ENCODE results near the gene PLCH1.

DNA sequence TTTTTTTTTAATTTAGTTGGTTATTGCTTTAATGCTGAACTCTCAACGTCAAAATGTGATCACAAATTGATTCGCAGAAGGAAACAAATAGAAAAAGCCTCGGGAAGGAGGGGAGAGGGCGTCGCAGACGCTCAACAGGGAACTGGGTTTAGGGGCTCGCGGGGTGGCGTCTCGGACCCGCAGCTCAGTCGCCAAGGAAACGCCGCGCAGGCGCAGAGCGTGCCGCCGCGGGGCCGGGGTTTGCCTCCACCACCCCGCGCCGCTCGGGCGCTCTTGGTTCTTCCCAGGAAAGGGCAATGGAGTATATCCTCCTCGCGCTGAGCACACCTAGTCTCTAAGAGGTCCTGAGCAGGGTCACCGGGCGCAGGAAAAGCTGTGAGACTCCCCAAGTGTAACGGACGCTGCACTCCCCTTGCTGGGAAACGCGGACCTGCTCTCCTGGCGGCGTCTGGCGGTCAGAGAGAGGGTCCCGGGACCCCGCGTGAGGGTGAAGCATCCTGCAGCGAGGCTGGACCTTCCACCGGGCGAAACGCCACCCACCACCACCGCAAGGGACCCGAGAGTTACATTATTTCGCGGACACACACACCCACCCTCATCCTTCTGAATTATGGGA is 753 bp downstream of the PLCH1 start:
- TF ChIP-seq, protein P1, sequence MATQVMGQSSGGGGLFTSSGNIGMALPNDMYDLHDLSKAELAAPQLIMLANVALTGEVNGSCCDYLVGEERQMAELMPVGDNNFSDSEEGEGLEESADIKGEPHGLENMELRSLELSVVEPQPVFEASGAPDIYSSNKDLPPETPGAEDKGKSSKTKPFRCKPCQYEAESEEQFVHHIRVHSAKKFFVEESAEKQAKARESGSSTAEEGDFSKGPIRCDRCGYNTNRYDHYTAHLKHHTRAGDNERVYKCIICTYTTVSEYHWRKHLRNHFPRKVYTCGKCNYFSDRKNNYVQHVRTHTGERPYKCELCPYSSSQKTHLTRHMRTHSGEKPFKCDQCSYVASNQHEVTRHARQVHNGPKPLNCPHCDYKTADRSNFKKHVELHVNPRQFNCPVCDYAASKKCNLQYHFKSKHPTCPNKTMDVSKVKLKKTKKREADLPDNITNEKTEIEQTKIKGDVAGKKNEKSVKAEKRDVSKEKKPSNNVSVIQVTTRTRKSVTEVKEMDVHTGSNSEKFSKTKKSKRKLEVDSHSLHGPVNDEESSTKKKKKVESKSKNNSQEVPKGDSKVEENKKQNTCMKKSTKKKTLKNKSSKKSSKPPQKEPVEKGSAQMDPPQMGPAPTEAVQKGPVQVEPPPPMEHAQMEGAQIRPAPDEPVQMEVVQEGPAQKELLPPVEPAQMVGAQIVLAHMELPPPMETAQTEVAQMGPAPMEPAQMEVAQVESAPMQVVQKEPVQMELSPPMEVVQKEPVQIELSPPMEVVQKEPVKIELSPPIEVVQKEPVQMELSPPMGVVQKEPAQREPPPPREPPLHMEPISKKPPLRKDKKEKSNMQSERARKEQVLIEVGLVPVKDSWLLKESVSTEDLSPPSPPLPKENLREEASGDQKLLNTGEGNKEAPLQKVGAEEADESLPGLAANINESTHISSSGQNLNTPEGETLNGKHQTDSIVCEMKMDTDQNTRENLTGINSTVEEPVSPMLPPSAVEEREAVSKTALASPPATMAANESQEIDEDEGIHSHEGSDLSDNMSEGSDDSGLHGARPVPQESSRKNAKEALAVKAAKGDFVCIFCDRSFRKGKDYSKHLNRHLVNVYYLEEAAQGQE (IDR thresholded peaks at IDR 0.05; ENCODE audit: insufficient replicate concordance, low read depth) = no peak
- TF ChIP-seq, protein P2, sequence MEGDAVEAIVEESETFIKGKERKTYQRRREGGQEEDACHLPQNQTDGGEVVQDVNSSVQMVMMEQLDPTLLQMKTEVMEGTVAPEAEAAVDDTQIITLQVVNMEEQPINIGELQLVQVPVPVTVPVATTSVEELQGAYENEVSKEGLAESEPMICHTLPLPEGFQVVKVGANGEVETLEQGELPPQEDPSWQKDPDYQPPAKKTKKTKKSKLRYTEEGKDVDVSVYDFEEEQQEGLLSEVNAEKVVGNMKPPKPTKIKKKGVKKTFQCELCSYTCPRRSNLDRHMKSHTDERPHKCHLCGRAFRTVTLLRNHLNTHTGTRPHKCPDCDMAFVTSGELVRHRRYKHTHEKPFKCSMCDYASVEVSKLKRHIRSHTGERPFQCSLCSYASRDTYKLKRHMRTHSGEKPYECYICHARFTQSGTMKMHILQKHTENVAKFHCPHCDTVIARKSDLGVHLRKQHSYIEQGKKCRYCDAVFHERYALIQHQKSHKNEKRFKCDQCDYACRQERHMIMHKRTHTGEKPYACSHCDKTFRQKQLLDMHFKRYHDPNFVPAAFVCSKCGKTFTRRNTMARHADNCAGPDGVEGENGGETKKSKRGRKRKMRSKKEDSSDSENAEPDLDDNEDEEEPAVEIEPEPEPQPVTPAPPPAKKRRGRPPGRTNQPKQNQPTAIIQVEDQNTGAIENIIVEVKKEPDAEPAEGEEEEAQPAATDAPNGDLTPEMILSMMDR (IDR thresholded peaks at IDR 0.05; ENCODE audit: insufficient read depth, low read length) = no peak

Measured in HL-60 (cell line).